HCT116 (cell line): Measurements from ENCODE around the gene USP10. TPM values are rescaled to one million over a fixed set of nuclear protein-coding genes. Genes with fewer than 3 reads are reported as not detected.

Source experiments
- ATAC-seq: fragments of 200-7000 bp; cut with Tn5 transposase; 2 replicates; pipeline ENCODE4 v1.9.1; 2020; ENCODE audit warnings: mild to moderate bottlenecking, moderate library complexity
- BruUV-seq: library from RNA; stranded (reverse); fragments of 400-500 nt; replicated peaks from 2 replicates; lab custom pipeline; 2021; lab: Mats Ljungman, UMichigan
- CTCF ChIA-PET: fragments of 300-600 bp; sonication (Branson Sonifier 250); formaldehyde crosslinking; loops from one replicate; lab custom pipeline; 2021; ENCODE audit warnings: antibody characterized with exemption; lab: Charles Lee
- POLR2A ChIA-PET: fragments of 300-600, 350-600 bp; sonication (Branson Sonifier 250); formaldehyde crosslinking; loops from one replicate; lab custom pipeline; 2021; ENCODE audit warnings: antibody characterized with exemption; lab: Charles Lee
- RAD21 ChIA-PET, 2 experiments: fragments of 300-600 bp; sonication (Branson Sonifier 250); formaldehyde crosslinking; loops; one replicate each; lab custom pipeline; 2023; ENCODE audit warnings: low total read pairs in 2 of 2; ENCODE audit not compliant: uncharacterized antibody in 2 of 2, unreplicated experiment in 2 of 2, low non-redundant PET in 1 of 2; lab: Charles Lee
- DNase-seq: peaks from one replicate; pipeline ENCODE4 v3.0.0-alpha.2; 2010; ENCODE audit warnings: low read depth, low spot score
- H2AFZ ChIP-seq: fragments of 200-600 bp; shearing (Covaris generic), sonication (generic); 2 replicates; pipeline ENCODE4 v1.6.1; 2017; ENCODE audit warnings: low read depth, mixed run types, mixed read lengths, antibody characterized with exemption, low read length; ENCODE audit not compliant: poor library complexity, severe bottlenecking
- H3K27ac ChIP-seq: 2 replicates; pipeline ENCODE4 v1.5.1; 2012; ENCODE audit warnings: low read depth, low read length
- H3K27me3 ChIP-seq: fragments of 200-600 bp; sonication (generic); 2 replicates; pipeline ENCODE4 v1.6.1; 2016; ENCODE audit warnings: mixed run types, low read length, mixed read lengths; ENCODE audit not compliant: insufficient read depth
- H3K36me3 ChIP-seq, 2 experiments: fragments of 200-500 bp in 1 of 2; fragments of 200-600 bp in 1 of 2; sonication (Bioruptor generic) in 1 of 2; sonication (generic) in 1 of 2; 2 replicates each; pipeline versions ENCODE4 v1.5.1 to v1.6.1; 2014 to 2016; ENCODE audit warnings: low read length in 2 of 2, inconsistent platforms in 1 of 2, mixed read lengths in 1 of 2, mixed run types in 1 of 2; ENCODE audit not compliant: insufficient read depth in 2 of 2, control insufficient read depth in 1 of 2
- H3K4me1 ChIP-seq, 2 experiments: fragments of 200-600 bp in 1 of 2; sonication (generic) in 1 of 2; 2 replicates each; pipeline versions ENCODE4 v1.5.1 to v1.6.1; 2012 to 2017; ENCODE audit warnings: low read length in 2 of 2, inconsistent platforms in 1 of 2, mild to moderate bottlenecking in 1 of 2, mixed read lengths in 1 of 2, mixed run types in 1 of 2, moderate library complexity in 1 of 2; ENCODE audit not compliant: insufficient read depth in 2 of 2, control insufficient read depth in 1 of 2
- H3K4me2 ChIP-seq: fragments of 200-600 bp; sonication (generic); 2 replicates; pipeline ENCODE4 v1.6.1; 2017; ENCODE audit warnings: mixed run types, low read length, mixed read lengths
- H3K4me3 ChIP-seq, 2 experiments: fragments of 200-600 bp in 1 of 2; sonication (generic) in 1 of 2; replicated peaks in 1 of 2; 2 replicates each; pipeline ENCODE4 v1.5.1; 2011 to 2016; ENCODE audit warnings: low read length in 2 of 2, control low read depth in 1 of 2, low read depth in 1 of 2, mild to moderate bottlenecking in 1 of 2, mixed read lengths in 1 of 2, mixed run types in 1 of 2
- H3K79me2 ChIP-seq: fragments of 200-600 bp; sonication (generic); 2 replicates; pipeline ENCODE4 v1.6.1; 2017; ENCODE audit warnings: mild to moderate bottlenecking, mixed run types, low read length, moderate library complexity, mixed read lengths; ENCODE audit not compliant: insufficient read depth
- H3K9ac ChIP-seq: fragments of 200-600 bp; sonication (generic); 2 replicates; pipeline ENCODE4 v1.6.1; 2016; ENCODE audit warnings: low read length, mixed read lengths
- H3K9me2 ChIP-seq: fragments of 200-600 bp; sonication (generic), shearing (Covaris generic); 2 replicates; pipeline ENCODE4 v1.6.1; 2017; ENCODE audit warnings: mixed run types, mild to moderate bottlenecking, moderate library complexity; ENCODE audit not compliant: insufficient read depth
- H3K9me3 ChIP-seq, 2 experiments: fragments of 200-500 bp in 1 of 2; fragments of 200-600 bp in 1 of 2; sonication (Bioruptor generic) in 1 of 2; sonication (generic) in 1 of 2; 2 replicates each; pipeline ENCODE4 v1.6.1; 2014 to 2017; ENCODE audit warnings: low read length in 2 of 2, mixed read lengths in 2 of 2, inconsistent platforms in 1 of 2, low read depth in 1 of 2, mild to moderate bottlenecking in 1 of 2, mixed run types in 1 of 2, moderate library complexity in 1 of 2; ENCODE audit not compliant: control insufficient read depth in 1 of 2, insufficient read depth in 1 of 2
- H4K20me1 ChIP-seq: fragments of 200-600 bp; sonication (generic), shearing (Covaris generic); 2 replicates; pipeline ENCODE4 v1.6.1; 2017; ENCODE audit warnings: mixed run types, mild to moderate bottlenecking, moderate library complexity; ENCODE audit not compliant: insufficient read depth
- CBX3 ChIP-seq: IDR thresholded peaks from 2 replicates; pipeline ENCODE4 v1.6.1; 2012; ENCODE audit warnings: low read depth
- CEBPB ChIP-seq: IDR thresholded peaks from 2 replicates; pipeline ENCODE4 v1.6.1; 2012; ENCODE audit warnings: low read depth
- ELF1 ChIP-seq: IDR thresholded peaks from 2 replicates; pipeline ENCODE4 v1.6.1; 2012; ENCODE audit warnings: low read depth, borderline replicate concordance
- FOSL1 ChIP-seq: IDR thresholded peaks from 2 replicates; pipeline ENCODE4 v1.6.1; 2012; ENCODE audit warnings: low read depth
- RAD21 ChIP-seq: IDR thresholded peaks from 2 replicates; pipeline ENCODE4 v1.6.1; 2012; ENCODE audit warnings: low read depth, mild to moderate bottlenecking
- ZFX ChIP-seq: fragments of 450-650 bp; IDR thresholded peaks from 2 replicates; pipeline ENCODE4 v1.6.1; 2017
- intact Hi-C: fragments of 100-400 bp; cut with micrococcal nuclease; formaldehyde crosslinking; loops from 2 replicates; pipeline ENCODE4 v1.10.0; 2022
- total RNA-seq: library from RNA; stranded (reverse); gene quantifications from one replicate; pipeline ENCODE4 v1.2.1, GENCODE V29; 2021; ENCODE audit not compliant: unreplicated experiment
- TF ChIP-seq, protein P1 (sequence below), 3 experiments: fragments of 200-600 bp in 1 of 3; sonication (generic) in 1 of 3; IDR thresholded peaks in 2 of 3; conservative IDR thresholded peaks in 1 of 3; 2 replicates each; pipeline ENCODE4 v1.5.1; 2012 to 2017; ENCODE audit warnings: low read depth in 2 of 3, low read length in 2 of 3, antibody characterized with exemption in 1 of 3, borderline replicate concordance in 1 of 3, control low read depth in 1 of 3, mild to moderate bottlenecking in 1 of 3, mixed read lengths in 1 of 3, mixed run types in 1 of 3, moderate library complexity in 1 of 3; ENCODE audit not compliant: insufficient read depth in 1 of 3
- TF ChIP-seq, protein P2 (sequence below): IDR thresholded peaks from 2 replicates; pipeline ENCODE4 v1.6.1; 2011; ENCODE audit warnings: mild to moderate bottlenecking, low read length, moderate library complexity; ENCODE audit not compliant: insufficient replicate concordance; ENCODE audit errors: extremely low read depth

The USP10 gene
- total RNA-seq, 1 experiment from 2014 or later, result 175 TPM

DNA sequence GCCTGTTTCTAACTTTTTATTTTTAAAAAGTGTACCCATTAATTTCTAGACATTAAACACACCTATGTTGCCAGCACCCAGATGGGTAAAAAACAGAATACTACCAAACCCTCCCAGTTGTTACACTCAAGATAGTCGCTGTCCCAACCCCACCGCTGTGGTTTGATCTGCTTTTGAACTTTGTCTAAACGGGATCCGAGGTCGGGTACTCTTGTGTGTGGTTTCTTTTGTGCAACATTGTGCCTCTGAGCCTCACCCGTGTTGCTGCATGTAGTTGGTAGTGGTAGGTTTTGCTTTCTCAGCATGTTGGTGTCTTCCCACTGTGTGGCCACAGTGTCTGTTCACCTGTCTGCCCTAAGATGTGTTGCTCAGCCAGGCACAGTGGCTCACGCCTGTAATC is 47.2 kb upstream of the USP10 start:
- no peak for DNase-seq
- POLR2A ChIA-PET, result interaction anchor here (0.9 kb wide), 1 partner anchor 11 kb away, joined by 3 read pairs; no protein-coding TSS in a partner anchor
- Histone ChIP-seq H3K9me2 (no peaks in the 10 kb centered on the region), H3K79me2 (peaks cover 15% of the 10 kb centered on the region), H4K20me1 (no peaks in the 10 kb centered on the region), H3K36me3 (peaks cover 12 to 15% of the 10 kb centered on the region in 2 experiments; a peak in 3 of 4 replicates), H3K4me1 (peaks cover 6 to 14% of the 10 kb centered on the region in 2 experiments; a peak in 3 of 4 replicates), H3K27me3 (no peaks in the 10 kb centered on the region), H3K9me3 (no peaks in the 10 kb centered on the region), H3K4me2 (no peak overlapping the region), H3K4me3 (no peak overlapping the region), H3K27ac (no peak overlapping the region), H2AFZ (no peak overlapping the region), H3K9ac (no peak overlapping the region)
- TF ChIP-seq FOSL1 (no peak), RAD21 (no peak), ZFX (no peak), CBX3 (no peak), CEBPB (no peak), ELF1 (no peak)
- TF ChIP-seq, protein P1, sequence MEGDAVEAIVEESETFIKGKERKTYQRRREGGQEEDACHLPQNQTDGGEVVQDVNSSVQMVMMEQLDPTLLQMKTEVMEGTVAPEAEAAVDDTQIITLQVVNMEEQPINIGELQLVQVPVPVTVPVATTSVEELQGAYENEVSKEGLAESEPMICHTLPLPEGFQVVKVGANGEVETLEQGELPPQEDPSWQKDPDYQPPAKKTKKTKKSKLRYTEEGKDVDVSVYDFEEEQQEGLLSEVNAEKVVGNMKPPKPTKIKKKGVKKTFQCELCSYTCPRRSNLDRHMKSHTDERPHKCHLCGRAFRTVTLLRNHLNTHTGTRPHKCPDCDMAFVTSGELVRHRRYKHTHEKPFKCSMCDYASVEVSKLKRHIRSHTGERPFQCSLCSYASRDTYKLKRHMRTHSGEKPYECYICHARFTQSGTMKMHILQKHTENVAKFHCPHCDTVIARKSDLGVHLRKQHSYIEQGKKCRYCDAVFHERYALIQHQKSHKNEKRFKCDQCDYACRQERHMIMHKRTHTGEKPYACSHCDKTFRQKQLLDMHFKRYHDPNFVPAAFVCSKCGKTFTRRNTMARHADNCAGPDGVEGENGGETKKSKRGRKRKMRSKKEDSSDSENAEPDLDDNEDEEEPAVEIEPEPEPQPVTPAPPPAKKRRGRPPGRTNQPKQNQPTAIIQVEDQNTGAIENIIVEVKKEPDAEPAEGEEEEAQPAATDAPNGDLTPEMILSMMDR (IDR thresholded peaks at IDR 0.05 in 2 of 3, conservative IDR thresholded peaks at IDR 0.05 in 1 of 3; ENCODE audit: borderline replicate concordance in 1 of 3, insufficient read depth in 1 of 3, low read depth in 2 of 3, low read length in 2 of 3), result no peak
- TF ChIP-seq, protein P2, sequence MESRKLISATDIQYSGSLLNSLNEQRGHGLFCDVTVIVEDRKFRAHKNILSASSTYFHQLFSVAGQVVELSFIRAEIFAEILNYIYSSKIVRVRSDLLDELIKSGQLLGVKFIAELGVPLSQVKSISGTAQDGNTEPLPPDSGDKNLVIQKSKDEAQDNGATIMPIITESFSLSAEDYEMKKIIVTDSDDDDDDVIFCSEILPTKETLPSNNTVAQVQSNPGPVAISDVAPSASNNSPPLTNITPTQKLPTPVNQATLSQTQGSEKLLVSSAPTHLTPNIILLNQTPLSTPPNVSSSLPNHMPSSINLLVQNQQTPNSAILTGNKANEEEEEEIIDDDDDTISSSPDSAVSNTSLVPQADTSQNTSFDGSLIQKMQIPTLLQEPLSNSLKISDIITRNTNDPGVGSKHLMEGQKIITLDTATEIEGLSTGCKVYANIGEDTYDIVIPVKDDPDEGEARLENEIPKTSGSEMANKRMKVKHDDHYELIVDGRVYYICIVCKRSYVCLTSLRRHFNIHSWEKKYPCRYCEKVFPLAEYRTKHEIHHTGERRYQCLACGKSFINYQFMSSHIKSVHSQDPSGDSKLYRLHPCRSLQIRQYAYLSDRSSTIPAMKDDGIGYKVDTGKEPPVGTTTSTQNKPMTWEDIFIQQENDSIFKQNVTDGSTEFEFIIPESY, result no peak
- intact Hi-C loops, result no loop called here
- CTCF ChIA-PET, result interaction anchor here (1.2 to 1.4 kb wide), 2 partner anchors 19 to 20 kb away, joined by 3 to 6 read pairs; no protein-coding TSS in a partner anchor
- no TSS peak for BruUV-seq
- RAD21 ChIA-PET, result no interaction called here
- ATAC-seq, result no peak
